ENCODE results near the gene REXO4.

REXO4 gene

GRCh38 chr9:133370685-133371084 lies 47.1 kb downstream of the REXO4 start:
- in situ Hi-C loops (cut with MboI; ENCODE audit: low sequenced_read_pairs): no loop called here

- in situ Hi-C loops (cut with MboI; ENCODE audit: low sequenced_read_pairs): no loop called here
These were observed 47.9 kb downstream of the REXO4 start for GRCh38 chr9:133369933-133370332.

GRCh38 chr9:133369422-133369821 lies 48.4 kb downstream of the REXO4 start:
- in situ Hi-C loops (cut with MboI; ENCODE audit: low sequenced_read_pairs): no loop called here

- in situ Hi-C loops (cut with MboI; ENCODE audit: low sequenced_read_pairs): no loop called here
These were observed 49.4 kb downstream of the REXO4 start for GRCh38 chr9:133368249-133368881.

- in situ Hi-C loops (cut with MboI; ENCODE audit: low sequenced_read_pairs): no loop called here
These were observed 50.0 kb downstream of the REXO4 start for GRCh38 chr9:133367778-133368177.

- in situ Hi-C loops (cut with MboI; ENCODE audit: low sequenced_read_pairs): no loop called here
These were observed 50.6 kb downstream of the REXO4 start for GRCh38 chr9:133367221-133367620.

GRCh38 chr9:133366435-133366834 lies 51.4 kb downstream of the REXO4 start:
- in situ Hi-C loops (cut with MboI; ENCODE audit: low sequenced_read_pairs): no loop called here

GRCh38 chr9:133362359-133363044 lies 55.3 kb downstream of the REXO4 start:
- in situ Hi-C loops (cut with MboI; ENCODE audit: low sequenced_read_pairs): no loop called here

- in situ Hi-C loops (cut with MboI; ENCODE audit: low sequenced_read_pairs): no loop called here
These were observed 56.2 kb downstream of the REXO4 start for GRCh38 chr9:133361507-133362092.

- in situ Hi-C loops (cut with MboI; ENCODE audit: low sequenced_read_pairs): no loop called here
These were observed 57.1 kb downstream of the REXO4 start for GRCh38 chr9:133360400-133361393.

- in situ Hi-C loops (cut with MboI; ENCODE audit: low sequenced_read_pairs): no loop called here
These were observed 58.2 kb downstream of the REXO4 start for GRCh38 chr9:133359399-133360175.

GRCh38 chr9:133357656-133358055 lies 60.2 kb downstream of the REXO4 start:
- in situ Hi-C loops (cut with MboI; ENCODE audit: low sequenced_read_pairs): no loop called here

- in situ Hi-C loops (cut with MboI; ENCODE audit: low sequenced_read_pairs): no loop called here
These were observed 61.3 kb downstream of the REXO4 start, which contains the start of the genes SURF1 and SURF2 for GRCh38 chr9:133356391-133357091. TSS of gene SURF1 (minus strand) at chr9:133356487. CDS start at chr9:133356453, 34 bp downstream. TSS of gene SURF2 (plus strand) at chr9:133356550. CDS start at chr9:133356593, 43 bp downstream.

All from HL-60/S4 (cell line).